ENCODE measurements around the gene YRDC. TPM values are rescaled to one million over a fixed set of nuclear protein-coding genes. Genes with fewer than 3 reads are reported as not detected.

The YRDC gene
- total RNA-seq, 1 donor: 8.3 TPM

DNA sequence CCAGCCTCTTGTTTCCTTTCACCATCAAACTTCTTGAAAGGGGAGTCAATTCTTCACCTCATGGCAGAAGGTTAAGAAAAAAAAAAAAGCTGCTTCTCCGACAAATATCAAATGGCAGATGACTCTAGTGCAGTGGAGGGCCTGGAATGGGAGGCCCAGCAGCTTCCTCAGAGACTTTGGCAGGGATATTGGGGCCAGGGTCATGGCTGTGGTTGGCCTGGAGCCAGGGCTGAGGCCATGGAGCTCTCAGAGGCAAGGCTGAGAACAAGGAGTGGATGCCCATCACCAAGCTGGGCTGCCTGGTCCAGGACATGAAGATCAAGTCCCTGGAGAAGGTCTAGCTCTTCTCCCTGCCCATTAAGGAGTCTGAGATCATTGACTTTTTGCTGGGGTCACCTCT lies 32.7 kb upstream of the YRDC start:
- peaks cover 5% of the 10 kb centered on the region for H4K20me1 ChIP-seq (ENCODE audit: insufficient read depth, low read length)
- no peak overlapping the region for H3K27ac ChIP-seq (ENCODE audit: low read depth, low read length)
- no peak overlapping the region for H2AFZ ChIP-seq (ENCODE audit: low read length)
- H3K36me3 ChIP-seq (ENCODE audit: insufficient read depth, low read length): peaks cover 38% of the 10 kb centered on the region
- TF ChIP-seq, protein P1, sequence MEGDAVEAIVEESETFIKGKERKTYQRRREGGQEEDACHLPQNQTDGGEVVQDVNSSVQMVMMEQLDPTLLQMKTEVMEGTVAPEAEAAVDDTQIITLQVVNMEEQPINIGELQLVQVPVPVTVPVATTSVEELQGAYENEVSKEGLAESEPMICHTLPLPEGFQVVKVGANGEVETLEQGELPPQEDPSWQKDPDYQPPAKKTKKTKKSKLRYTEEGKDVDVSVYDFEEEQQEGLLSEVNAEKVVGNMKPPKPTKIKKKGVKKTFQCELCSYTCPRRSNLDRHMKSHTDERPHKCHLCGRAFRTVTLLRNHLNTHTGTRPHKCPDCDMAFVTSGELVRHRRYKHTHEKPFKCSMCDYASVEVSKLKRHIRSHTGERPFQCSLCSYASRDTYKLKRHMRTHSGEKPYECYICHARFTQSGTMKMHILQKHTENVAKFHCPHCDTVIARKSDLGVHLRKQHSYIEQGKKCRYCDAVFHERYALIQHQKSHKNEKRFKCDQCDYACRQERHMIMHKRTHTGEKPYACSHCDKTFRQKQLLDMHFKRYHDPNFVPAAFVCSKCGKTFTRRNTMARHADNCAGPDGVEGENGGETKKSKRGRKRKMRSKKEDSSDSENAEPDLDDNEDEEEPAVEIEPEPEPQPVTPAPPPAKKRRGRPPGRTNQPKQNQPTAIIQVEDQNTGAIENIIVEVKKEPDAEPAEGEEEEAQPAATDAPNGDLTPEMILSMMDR (IDR thresholded peaks at IDR 0.05; ENCODE audit: extremely low read depth, low read depth, low read length): no peak
- DNase-seq (ENCODE audit: insufficient read length, low spot score, missing footprints): no peak
- H3K79me2 ChIP-seq (ENCODE audit: insufficient read depth, low read length): peaks cover 40% of the 10 kb centered on the region
- H3K9me3 ChIP-seq (ENCODE audit: low read depth, low read length): no peaks in the 10 kb centered on the region
- no peaks in the 10 kb centered on the region for H3K27me3 ChIP-seq (ENCODE audit: insufficient read depth, low read length)
- no peak overlapping the region for H3K4me2 ChIP-seq (ENCODE audit: insufficient read depth, low read length)
- H3K4me1 ChIP-seq (ENCODE audit: insufficient read depth, low read length): no peaks in the 10 kb centered on the region
- H3K4me3 ChIP-seq (ENCODE audit: insufficient read depth, low read length): no peak overlapping the region

DNA sequence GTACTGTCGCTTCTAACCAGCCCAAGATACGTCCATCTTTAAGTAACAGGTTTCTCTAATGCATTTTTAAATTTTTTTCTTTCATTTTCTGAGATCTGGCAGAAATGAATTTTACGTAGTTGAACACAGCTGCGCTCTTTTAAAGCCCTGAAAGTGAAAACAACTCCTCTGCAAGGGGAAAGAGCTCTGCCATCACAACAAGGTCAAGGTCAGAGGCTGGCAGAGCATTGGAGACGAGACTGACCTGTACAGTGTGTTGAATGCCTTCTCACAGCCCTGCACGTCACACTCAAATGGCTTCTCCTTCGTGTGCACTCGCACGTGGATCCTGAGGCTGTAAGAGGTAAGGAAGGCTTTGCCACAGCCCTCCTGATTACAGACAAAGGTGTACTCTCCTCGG lies 31.7 kb upstream of the YRDC start:
- H3K4me1 ChIP-seq (ENCODE audit: insufficient read depth, low read length): no peaks in the 10 kb centered on the region
- TF ChIP-seq, protein P1 (IDR thresholded peaks at IDR 0.05; ENCODE audit: extremely low read depth, low read depth, low read length): no peak

GRCh38 chr1:37836788-37837187 lies 28.8 kb upstream of the YRDC start:
- Histone ChIP-seq H3K36me3 (ENCODE audit: insufficient read depth, low read length) (peaks cover 68% of the 10 kb centered on the region), H3K27me3 (ENCODE audit: insufficient read depth, low read length) (no peaks in the 10 kb centered on the region), H4K20me1 (ENCODE audit: insufficient read depth, low read length) (no peaks in the 10 kb centered on the region), H3K4me3 (ENCODE audit: insufficient read depth, low read length) (no peak overlapping the region), H3K4me1 (ENCODE audit: insufficient read depth, low read length) (no peaks in the 10 kb centered on the region), H3K4me2 (ENCODE audit: insufficient read depth, low read length) (no peak overlapping the region), H3K27ac (ENCODE audit: low read depth, low read length) (no peak overlapping the region), H2AFZ (ENCODE audit: low read length) (no peak overlapping the region), H3K79me2 (ENCODE audit: insufficient read depth, low read length) (peaks cover 10% of the 10 kb centered on the region), H3K9me3 (ENCODE audit: low read depth, low read length) (no peaks in the 10 kb centered on the region)
- DNase-seq (ENCODE audit: insufficient read length, low spot score, missing footprints): no peak
- TF ChIP-seq, protein P1 (IDR thresholded peaks at IDR 0.05; ENCODE audit: extremely low read depth, low read depth, low read length): no peak

More for the DNA sequence above, 31.7 kb upstream of the YRDC start:
- H3K9me3 ChIP-seq (ENCODE audit: low read depth, low read length): no peaks in the 10 kb centered on the region
- H3K27ac ChIP-seq (ENCODE audit: low read depth, low read length): no peak overlapping the region
- H3K27me3 ChIP-seq (ENCODE audit: insufficient read depth, low read length): no peaks in the 10 kb centered on the region
- DNase-seq (ENCODE audit: insufficient read length, low spot score, missing footprints): no peak
- peaks cover 47% of the 10 kb centered on the region for H3K36me3 ChIP-seq (ENCODE audit: insufficient read depth, low read length)
- H2AFZ ChIP-seq (ENCODE audit: low read length): no peak overlapping the region
- peaks cover 5% of the 10 kb centered on the region for H4K20me1 ChIP-seq (ENCODE audit: insufficient read depth, low read length)
- no peak overlapping the region for H3K4me3 ChIP-seq (ENCODE audit: insufficient read depth, low read length)
- H3K4me2 ChIP-seq (ENCODE audit: insufficient read depth, low read length): no peak overlapping the region
- H3K79me2 ChIP-seq (ENCODE audit: insufficient read depth, low read length): peaks cover 30% of the 10 kb centered on the region

GRCh38 chr1:37831809-37832208 lies 23.8 kb upstream of the YRDC start:
- DNase-seq (ENCODE audit: insufficient read length, low spot score, missing footprints): no peak
- H4K20me1 ChIP-seq (ENCODE audit: insufficient read depth, low read length): peaks cover 2% of the 10 kb centered on the region
- no peak overlapping the region for H3K27ac ChIP-seq (ENCODE audit: low read depth, low read length)
- no peaks in the 10 kb centered on the region for H3K27me3 ChIP-seq (ENCODE audit: insufficient read depth, low read length)
- peaks cover 54% of the 10 kb centered on the region for H3K36me3 ChIP-seq (ENCODE audit: insufficient read depth, low read length)
- no peak overlapping the region for H3K4me3 ChIP-seq (ENCODE audit: insufficient read depth, low read length)
- H3K4me2 ChIP-seq (ENCODE audit: insufficient read depth, low read length): no peak overlapping the region
- no peaks in the 10 kb centered on the region for H3K4me1 ChIP-seq (ENCODE audit: insufficient read depth, low read length)
- no peak overlapping the region for H2AFZ ChIP-seq (ENCODE audit: low read length)
- TF ChIP-seq, protein P1 (IDR thresholded peaks at IDR 0.05; ENCODE audit: extremely low read depth, low read depth, low read length): no peak
- H3K79me2 ChIP-seq (ENCODE audit: insufficient read depth, low read length): no peaks in the 10 kb centered on the region
- H3K9me3 ChIP-seq (ENCODE audit: low read depth, low read length): no peaks in the 10 kb centered on the region

All from osteoblast (primary cell).